Ovary (tissue), 9 donors: ENCODE data around the gene GRIK5. TPM values are rescaled to one million over a fixed set of nuclear protein-coding genes. Genes with fewer than 3 reads are reported as not detected.

Experiments
- DNase-seq, 5 donors: peaks; one replicate each; pipeline ENCODE4 v3.0.0-alpha.2; 2019 to 2020
- H3K27ac ChIP-seq, 2 donors: fragments of 200-600 bp; one replicate each; pipeline versions ENCODE4 v1.5.1 to v1.8.0; 2019 to 2022
- H3K27me3 ChIP-seq: fragments of 200-600 bp; one replicate; pipeline ENCODE4 v1.8.0; 2022
- H3K36me3 ChIP-seq: fragments of 200-600 bp; sonication (generic); one replicate; pipeline ENCODE4 v1.5.1; 2019
- H3K4me1 ChIP-seq: one replicate; pipeline ENCODE4 v1.8.1; 2013; ENCODE audit warnings: mild to moderate bottlenecking, moderate library complexity; ENCODE audit not compliant: insufficient read depth
- H3K4me3 ChIP-seq: fragments of 200-600 bp; sonication (generic); one replicate; pipeline ENCODE4 v1.5.1; 2017
- H3K9me3 ChIP-seq, 2 donors: fragments of 200-600 bp in 1 of 2; sonication (generic) in 1 of 2; one replicate each; pipeline versions ENCODE4 v1.5.1 to v1.8.1; 2013 to 2019; ENCODE audit warnings: mild to moderate bottlenecking in 1 of 2, moderate library complexity in 1 of 2
- EP300 ChIP-seq: sonication (generic); formaldehyde crosslinking; IDR thresholded peaks from one replicate; pipeline ENCODE4 v1.6.1; 2017; ENCODE audit warnings: antibody characterized with exemption
- POLR2A ChIP-seq: fragments of 450-650 bp; IDR thresholded peaks from one replicate; pipeline ENCODE4 v1.6.1; 2017; ENCODE audit warnings: antibody characterized with exemption, mild to moderate bottlenecking, moderate library complexity
- WGBS, 3 donors: extraction: QIAGEN DNeasy Blood & Tissue Kit in 1 of 3; methylation state at CpG; one replicate each; pipeline versions ENCODE4 v1.1.5 to v1.1.7; 2013 to 2017; 5-methylcytosine and 5-hydroxymethylcytosine counted together
- intact Hi-C, 4 donors: fragments of 100-400 bp; cut with DNase I; formaldehyde crosslinking; loops; one replicate each; pipeline versions ENCODE4 v1.11.0 to v1.15.1; 2022 to 2023
- polyA plus RNA-seq, 2 donors: library from polyadenylated mRNA; stranded (reverse); fragments of 200-250 nt in 1 of 2; fragments of 350-450 nt in 1 of 2; fragmentation: Illumina TruSeq in 1 of 2; extraction: RNeasy Lipid Tissue Mini Kit (QIAGEN cat#74804) in 1 of 2; gene quantifications; one replicate each; pipeline ENCODE4 v1.2.3, GENCODE V29; 2013 to 2014
- total RNA-seq, 7 donors: library from RNA; depleted of rRNA in 2 of 7; stranded (reverse); fragments of >200 nt in 2 of 7; fragmentation: NEBNext Ultra II Directional in 3 of 7; extraction: Animal tissue kit (Norgen Biotek cat#: 25700) in 3 of 7; gene quantifications; one replicate each; pipeline versions ENCODE4 v1.1.0 to v1.2.4, GENCODE V29; 2016 to 2023
- TF ChIP-seq, protein P1 (sequence below), 3 donors: fragments of 450-650 bp in 2 of 3; fragments of 200-600 bp in 1 of 3; IDR thresholded peaks; one replicate each; pipeline versions ENCODE4 v1.5.1 to v1.8.0; 2016 to 2022; ENCODE audit warnings: antibody characterized with exemption in 3 of 3, mild to moderate bottlenecking in 1 of 3
- donor health status: DM: no; HTN: no; CAD: no; lungs with moderate emphysema.
- donor health status: DM: no; HTN: no; CAD: no.
- donor health status: Bipolar disorder and iron deficiency.
- donor health status: DM: yes; HTN: yes; CAD: no.
- donor health status: DM: no; HTN: no; CAD: no.
- donor health status: DM: yes; HTN: yes; CAD: no.

GRIK5 gene
- total and polyA plus RNA-seq, 9 donors = 1.7 to 16.3 (median 3.7) TPM

DNA sequence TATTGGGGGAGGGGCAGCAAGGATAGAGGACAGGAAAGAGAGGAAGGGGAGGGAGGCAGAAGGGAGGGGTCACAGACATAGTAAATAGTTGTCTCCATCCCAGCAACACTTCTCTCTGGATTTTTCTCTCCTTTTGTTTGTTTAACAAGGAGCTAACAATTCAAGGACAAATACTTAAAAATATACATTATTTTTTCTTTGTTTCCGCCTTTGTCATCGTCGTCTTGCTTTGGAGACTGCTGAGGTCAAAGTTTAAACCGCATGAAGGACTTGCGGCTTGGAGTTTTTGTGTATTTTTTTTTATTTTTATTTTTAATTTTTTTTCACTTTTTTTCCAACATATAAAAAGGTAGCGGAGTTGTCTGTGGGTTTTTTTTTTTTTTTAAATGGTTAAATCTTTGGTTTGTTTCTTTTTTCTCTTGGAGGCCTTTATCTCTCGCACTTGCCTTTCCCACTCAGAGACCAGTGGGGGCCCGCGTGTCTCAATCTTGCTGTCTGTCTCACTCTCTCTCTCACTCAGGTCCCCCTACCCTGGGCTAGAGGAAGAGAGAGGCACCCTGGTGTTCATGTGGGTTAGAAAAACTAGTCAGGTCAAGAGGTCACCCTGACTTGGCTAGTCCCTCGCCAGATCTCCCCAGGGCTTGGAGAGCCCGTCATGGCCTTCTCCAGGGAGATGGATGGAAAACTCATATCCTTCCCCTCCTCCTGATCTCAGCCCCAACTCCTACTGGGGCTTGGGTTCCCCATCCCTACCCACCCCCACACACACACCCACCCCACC is 17.0 kb upstream of the GRIK5 start:
- 23 to 50% (median 24%) methylated on average over 11 of the region's 11 CpGs for whole genome bisulfite sequencing, 3 donors

DNA sequence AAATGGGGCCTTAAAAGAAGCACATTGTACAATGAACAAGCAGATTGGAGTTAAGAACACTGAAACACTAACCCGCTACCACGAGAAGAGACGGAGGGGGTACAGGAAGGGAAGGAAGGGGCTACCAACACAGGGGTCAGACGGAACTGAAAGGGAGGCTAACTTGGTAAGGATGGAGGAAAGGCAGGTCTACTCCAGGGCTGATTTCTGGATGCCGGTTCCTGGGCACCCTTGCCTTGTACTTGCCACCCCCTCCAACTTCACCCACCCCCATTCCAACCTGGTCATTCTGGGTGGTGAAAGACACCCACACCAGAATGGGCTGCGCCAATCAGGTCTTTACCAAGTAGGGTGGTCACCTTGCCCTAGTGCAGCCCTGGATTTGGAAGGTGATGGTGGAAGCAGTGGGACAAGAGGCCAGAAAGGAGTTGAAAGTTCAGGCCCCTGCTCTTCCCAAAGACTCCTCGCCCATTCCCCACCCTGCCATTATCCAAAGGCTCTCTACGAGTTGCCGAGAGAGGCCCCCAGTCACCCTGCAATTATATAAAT is 16.3 kb upstream of the GRIK5 start:
- H3K27ac ChIP-seq = peak overlapping the region in 1 of 2 donors; percentile 16
- no peaks in the 10 kb centered on the region for H3K9me3 ChIP-seq
- intact Hi-C loops = no loop called here

More for the DNA sequence above, 17.0 kb upstream of the GRIK5 start:
- Histone ChIP-seq H3K27me3 (no peaks in the 10 kb centered on the region), H3K9me3 (no peaks in the 10 kb centered on the region), H3K4me3 (no peak overlapping the region), H3K27ac (peak overlapping the region in 1 of 2 donors; percentile 27), H3K36me3 (no peaks in the 10 kb centered on the region), H3K4me1 (peaks cover 3% of the 10 kb centered on the region)
- no peak for DNase-seq
- TF ChIP-seq EP300 (no peak), POLR2A (no peak)
- TF ChIP-seq, protein P1, sequence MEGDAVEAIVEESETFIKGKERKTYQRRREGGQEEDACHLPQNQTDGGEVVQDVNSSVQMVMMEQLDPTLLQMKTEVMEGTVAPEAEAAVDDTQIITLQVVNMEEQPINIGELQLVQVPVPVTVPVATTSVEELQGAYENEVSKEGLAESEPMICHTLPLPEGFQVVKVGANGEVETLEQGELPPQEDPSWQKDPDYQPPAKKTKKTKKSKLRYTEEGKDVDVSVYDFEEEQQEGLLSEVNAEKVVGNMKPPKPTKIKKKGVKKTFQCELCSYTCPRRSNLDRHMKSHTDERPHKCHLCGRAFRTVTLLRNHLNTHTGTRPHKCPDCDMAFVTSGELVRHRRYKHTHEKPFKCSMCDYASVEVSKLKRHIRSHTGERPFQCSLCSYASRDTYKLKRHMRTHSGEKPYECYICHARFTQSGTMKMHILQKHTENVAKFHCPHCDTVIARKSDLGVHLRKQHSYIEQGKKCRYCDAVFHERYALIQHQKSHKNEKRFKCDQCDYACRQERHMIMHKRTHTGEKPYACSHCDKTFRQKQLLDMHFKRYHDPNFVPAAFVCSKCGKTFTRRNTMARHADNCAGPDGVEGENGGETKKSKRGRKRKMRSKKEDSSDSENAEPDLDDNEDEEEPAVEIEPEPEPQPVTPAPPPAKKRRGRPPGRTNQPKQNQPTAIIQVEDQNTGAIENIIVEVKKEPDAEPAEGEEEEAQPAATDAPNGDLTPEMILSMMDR (IDR thresholded peaks at IDR 0.05) = no peak
- intact Hi-C loops = no loop called here

DNA sequence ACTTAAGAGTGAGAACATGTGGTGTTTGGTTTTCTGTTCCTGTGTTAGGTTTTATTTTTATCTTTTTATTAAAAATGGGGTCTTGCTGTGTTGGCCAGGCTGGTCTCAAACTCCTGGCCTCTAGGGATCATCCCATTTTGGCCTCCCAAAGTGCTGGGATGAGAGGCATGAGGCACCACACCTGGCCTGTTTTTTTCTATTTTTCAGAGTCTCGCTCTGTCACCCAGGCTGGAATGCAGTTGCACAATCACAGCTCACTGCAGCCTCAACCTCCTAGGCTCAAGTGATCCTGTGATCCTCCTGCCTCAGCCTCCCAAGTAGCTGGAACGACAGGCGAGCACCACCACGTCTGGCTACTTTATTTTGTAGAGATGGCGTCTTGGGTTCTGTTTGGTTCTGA is 13.5 kb upstream of the GRIK5 start:
- no peak for TF ChIP-seq EP300
- TF ChIP-seq POLR2A = no peak
- TF ChIP-seq, protein P1 (IDR thresholded peaks at IDR 0.05) = no peak

More for the DNA sequence above, 16.3 kb upstream of the GRIK5 start:
- no peak for DNase-seq
- H3K36me3 ChIP-seq = no peaks in the 10 kb centered on the region
- H3K27me3 ChIP-seq = no peaks in the 10 kb centered on the region
- H3K4me3 ChIP-seq = no peak overlapping the region
- WGBS, 3 donors = 80 to 83% (median 81%) methylated on average over 9 of the region's 9 CpGs
- no peak for TF ChIP-seq EP300
- TF ChIP-seq, protein P1 (IDR thresholded peaks at IDR 0.05) = no peak
- no peak for TF ChIP-seq POLR2A
- peaks cover 3% of the 10 kb centered on the region for H3K4me1 ChIP-seq

DNA sequence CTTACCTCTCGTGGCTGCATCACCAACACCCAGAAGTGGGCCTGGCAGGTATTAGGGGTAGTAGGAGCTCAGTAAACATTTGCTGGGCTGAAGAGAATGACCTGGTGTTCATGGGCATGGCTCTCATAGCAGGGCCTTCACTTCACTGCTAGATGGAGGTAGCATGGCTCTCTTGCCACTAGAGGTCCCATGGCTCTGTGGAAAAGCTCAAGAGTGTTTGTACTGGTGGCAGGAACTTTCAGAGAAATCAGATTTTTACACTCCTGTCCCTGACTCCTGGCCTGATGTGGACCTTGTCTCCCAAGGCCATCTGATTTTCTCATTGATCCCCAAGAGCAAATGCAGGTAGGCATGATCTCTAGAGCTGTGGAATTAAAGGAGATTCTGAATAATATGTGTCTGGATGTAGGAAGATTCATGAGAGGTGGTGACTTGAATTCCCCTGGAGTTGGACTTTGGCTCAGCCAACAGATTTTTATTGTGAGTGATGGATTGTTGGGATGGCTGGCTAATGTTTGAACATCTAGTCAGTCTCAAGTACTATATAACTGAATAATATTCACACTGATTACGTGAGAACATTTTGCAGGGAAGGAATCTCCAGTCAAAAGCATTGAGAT is 11.7 kb upstream of the GRIK5 start:
- 67 to 76% (median 74%) methylated on average over 2 of the region's 2 CpGs for WGBS, 3 donors
- intact Hi-C loops = no loop called here
- TF ChIP-seq, protein P1 (IDR thresholded peaks at IDR 0.05) = no peak
- no peak for TF ChIP-seq EP300
- no peak for TF ChIP-seq POLR2A
- H3K36me3 ChIP-seq = no peaks in the 10 kb centered on the region
- no peaks in the 10 kb centered on the region for H3K27me3 ChIP-seq
- no peak for DNase-seq
- peaks cover 5% of the 10 kb centered on the region for H3K4me1 ChIP-seq
- H3K27ac ChIP-seq = no peak overlapping the region
- no peaks in the 10 kb centered on the region for H3K9me3 ChIP-seq
- H3K4me3 ChIP-seq = no peak overlapping the region

More for the DNA sequence above, 13.5 kb upstream of the GRIK5 start:
- DNase-seq = no peak
- intact Hi-C loops = no loop called here
- H3K27me3 ChIP-seq = no peaks in the 10 kb centered on the region
- H3K4me3 ChIP-seq = no peak overlapping the region
- no peaks in the 10 kb centered on the region for H3K9me3 ChIP-seq
- H3K27ac ChIP-seq = no peak overlapping the region
- H3K4me1 ChIP-seq = no peaks in the 10 kb centered on the region
- no peaks in the 10 kb centered on the region for H3K36me3 ChIP-seq
- WGBS, 3 donors = 93 to 94% (median 93%) methylated on average over 5 of the region's 5 CpGs
